ENCODE results near the gene SPA17. TPM values are rescaled to one million over a fixed set of nuclear protein-coding genes. Genes with fewer than 3 reads are reported as not detected.

Gene SPA17
- total and polyA plus RNA-seq, 2 of the 8 experiments (the other 6 are each of a cell fraction or from before 2014, with no cell fraction given): 3.7 to 5.2 TPM

Small RNAs within 50 kb of the gene (small RNA-seq; reads per million reads assigned to genes)
- gene RNA5SP352 (ENCODE audit: insufficient read depth): not detected

Other genes starting within 250 kb of the SPA17 start
- not detected in 2 replicates for gene OR8B4, start 249.0 kb upstream of the SPA17 start, total RNA-seq (2021; fragmentation: NEBNext Ultra II Directional; extraction: Animal tissue kit (Norgen Biotek cat#: 25700))
- gene OR8B4, start 249.0 kb upstream of the SPA17 start, polyA plus RNA-seq (2011; rRNA removed): not detected in 2 replicates
- gene OR8B8, start 228.2 kb upstream of the SPA17 start, total RNA-seq (2021; fragmentation: NEBNext Ultra II Directional; extraction: Animal tissue kit (Norgen Biotek cat#: 25700)): not detected in 2 replicates
- not detected in 2 replicates for gene OR8B8, start 228.2 kb upstream of the SPA17 start, polyA plus RNA-seq (2011; rRNA removed)
- gene OR8B12, start 130.2 kb upstream of the SPA17 start, total RNA-seq (2021; fragmentation: NEBNext Ultra II Directional; extraction: Animal tissue kit (Norgen Biotek cat#: 25700)): not detected in 2 replicates
- gene OR8B12, start 130.2 kb upstream of the SPA17 start, polyA plus RNA-seq (2011; rRNA removed): not detected in 2 replicates
- not detected in 2 replicates for gene OR8A1, start 103.9 kb upstream of the SPA17 start, total RNA-seq (2021; fragmentation: NEBNext Ultra II Directional; extraction: Animal tissue kit (Norgen Biotek cat#: 25700))
- gene OR8A1, start 103.9 kb upstream of the SPA17 start, polyA plus RNA-seq (2011; rRNA removed): not detected in 2 replicates
- gene PANX3, start 62.5 kb upstream of the SPA17 start, total RNA-seq (2021; fragmentation: NEBNext Ultra II Directional; extraction: Animal tissue kit (Norgen Biotek cat#: 25700)): not detected in 2 replicates
- not detected in 2 replicates for gene PANX3, start 62.5 kb upstream of the SPA17 start, polyA plus RNA-seq (2011; rRNA removed)
- 22.7 and 26.7 TPM in 2 replicates for gene TBRG1, start 51.0 kb upstream of the SPA17 start, total RNA-seq (2021; fragmentation: NEBNext Ultra II Directional; extraction: Animal tissue kit (Norgen Biotek cat#: 25700))
- gene TBRG1, start 51.0 kb upstream of the SPA17 start, polyA plus RNA-seq (2011; rRNA removed): 13.6 and 16.3 TPM in 2 replicates
- 1.7 and 2.3 TPM in 2 replicates for gene SIAE, start 165 bp upstream of the SPA17 start, total RNA-seq (2021; fragmentation: NEBNext Ultra II Directional; extraction: Animal tissue kit (Norgen Biotek cat#: 25700))
- gene SIAE, start 165 bp upstream of the SPA17 start, polyA plus RNA-seq (2011; rRNA removed): 1.9 and 3.7 TPM in 2 replicates
- gene NRGN, start 66.0 kb downstream of the SPA17 start, total RNA-seq (2021; fragmentation: NEBNext Ultra II Directional; extraction: Animal tissue kit (Norgen Biotek cat#: 25700)): 0.60 and 0.75 TPM in 2 replicates
- gene NRGN, start 66.0 kb downstream of the SPA17 start, polyA plus RNA-seq (2011; rRNA removed): 1.0 and 1.5 TPM in 2 replicates
- not detected in 2 replicates for gene VSIG2, start 78.4 kb downstream of the SPA17 start, total RNA-seq (2021; fragmentation: NEBNext Ultra II Directional; extraction: Animal tissue kit (Norgen Biotek cat#: 25700))
- gene VSIG2, start 78.4 kb downstream of the SPA17 start, polyA plus RNA-seq (2011; rRNA removed): 0.18 and 0.35 TPM in 2 replicates
- 0.17 TPM in 1 of 2 replicates, not detected in the other for gene ESAM, start 88.4 kb downstream of the SPA17 start, total RNA-seq (2021; fragmentation: NEBNext Ultra II Directional; extraction: Animal tissue kit (Norgen Biotek cat#: 25700))
- 0.09 and 0.19 TPM in 2 replicates for gene ESAM, start 88.4 kb downstream of the SPA17 start, polyA plus RNA-seq (2011; rRNA removed)
- 15.9 and 17.3 TPM in 2 replicates for gene MSANTD2, start 126.5 kb downstream of the SPA17 start, total RNA-seq (2021; fragmentation: NEBNext Ultra II Directional; extraction: Animal tissue kit (Norgen Biotek cat#: 25700))
- 5.6 and 8.2 TPM in 2 replicates for gene MSANTD2, start 126.5 kb downstream of the SPA17 start, polyA plus RNA-seq (2011; rRNA removed)
- gene ROBO3, start 191.5 kb downstream of the SPA17 start, total RNA-seq (2021; fragmentation: NEBNext Ultra II Directional; extraction: Animal tissue kit (Norgen Biotek cat#: 25700)): 7.8 and 12.1 TPM in 2 replicates
- gene ROBO3, start 191.5 kb downstream of the SPA17 start, polyA plus RNA-seq (2011; rRNA removed): 24.6 and 42.1 TPM in 2 replicates
- gene ROBO4, start 224.0 kb downstream of the SPA17 start, total RNA-seq (2021; fragmentation: NEBNext Ultra II Directional; extraction: Animal tissue kit (Norgen Biotek cat#: 25700)): not detected in 2 replicates
- gene ROBO4, start 224.0 kb downstream of the SPA17 start, polyA plus RNA-seq (2011; rRNA removed): 0.03 TPM in 1 of 2 replicates, not detected in the other
- not detected in 2 replicates for gene HEPN1, start 245.3 kb downstream of the SPA17 start, total RNA-seq (2021; fragmentation: NEBNext Ultra II Directional; extraction: Animal tissue kit (Norgen Biotek cat#: 25700))
- gene HEPN1, start 245.3 kb downstream of the SPA17 start, polyA plus RNA-seq (2011; rRNA removed): not detected in 2 replicates

Data from H1 (cell line).